HG03565 (cell line): ENCODE data around the gene FBXL17.

Experiments used
- ATAC-seq: cut with Tn5 transposase; IDR thresholded peaks from one replicate; pipeline ENCODE4 v1.9.1; 2021; ENCODE audit warnings: mild to moderate bottlenecking, moderate library complexity; ENCODE audit not compliant: unreplicated experiment

FBXL17 gene

DNA sequence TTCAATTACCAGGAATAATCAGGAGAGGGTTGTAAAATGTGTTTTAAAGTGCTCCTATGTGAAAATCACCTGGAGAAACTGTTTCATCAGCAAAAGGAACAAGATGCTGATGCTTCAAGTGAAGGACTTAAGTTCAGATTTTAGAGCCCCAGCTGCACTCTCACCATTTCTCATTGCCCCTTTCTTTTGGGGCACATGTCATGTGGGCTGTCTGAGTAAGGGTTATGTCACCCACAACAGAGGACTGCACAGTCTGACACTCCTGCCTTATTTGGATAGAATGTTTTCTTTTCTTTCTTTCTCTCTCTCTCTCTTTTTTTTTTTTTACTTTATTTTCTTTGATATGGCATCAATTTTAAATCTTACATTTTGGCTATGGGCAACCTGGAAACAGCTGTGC, 507.1 kb downstream of the FBXL17 start:
- no peak for ATAC-seq

DNA sequence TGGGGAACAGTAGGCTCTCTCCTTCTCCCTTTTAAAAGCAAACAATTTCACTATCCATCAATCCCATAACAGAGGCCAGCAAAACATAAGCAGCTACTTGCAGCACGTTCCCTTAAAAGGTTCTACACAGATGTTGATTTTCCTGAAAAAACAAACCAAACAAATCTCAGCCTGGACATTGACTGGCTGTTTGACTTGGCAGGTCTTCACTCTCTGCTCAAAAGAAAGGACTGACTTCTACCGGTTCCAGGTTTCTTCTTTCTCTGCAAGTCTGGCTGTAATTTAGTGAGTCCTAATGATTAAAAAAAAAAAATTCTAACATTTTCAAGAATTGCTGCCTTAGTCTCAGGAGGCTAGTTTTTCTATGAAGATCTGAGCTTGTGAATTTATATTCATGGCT, 508.0 kb downstream of the FBXL17 start:
- no peak for ATAC-seq

DNA sequence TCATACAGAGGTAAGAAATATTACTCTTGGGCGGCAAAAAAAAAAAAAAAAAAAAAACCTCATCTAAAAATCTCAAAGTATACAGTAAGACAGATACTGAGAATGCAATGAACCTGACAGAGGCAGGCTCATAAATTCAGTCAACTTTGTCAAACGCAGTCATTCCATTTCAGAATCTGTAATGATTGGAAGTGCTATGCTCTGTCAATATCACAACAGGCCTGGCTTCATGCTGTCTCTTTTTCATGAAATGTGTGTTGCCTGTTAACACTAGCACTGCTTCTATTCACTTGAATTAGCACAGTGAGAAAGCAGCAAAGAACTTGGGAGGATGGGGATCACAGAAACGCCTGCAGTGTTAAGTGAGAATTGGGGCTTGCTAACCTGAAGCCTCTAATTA, 510.9 kb downstream of the FBXL17 start:
- no peak for ATAC-seq

DNA sequence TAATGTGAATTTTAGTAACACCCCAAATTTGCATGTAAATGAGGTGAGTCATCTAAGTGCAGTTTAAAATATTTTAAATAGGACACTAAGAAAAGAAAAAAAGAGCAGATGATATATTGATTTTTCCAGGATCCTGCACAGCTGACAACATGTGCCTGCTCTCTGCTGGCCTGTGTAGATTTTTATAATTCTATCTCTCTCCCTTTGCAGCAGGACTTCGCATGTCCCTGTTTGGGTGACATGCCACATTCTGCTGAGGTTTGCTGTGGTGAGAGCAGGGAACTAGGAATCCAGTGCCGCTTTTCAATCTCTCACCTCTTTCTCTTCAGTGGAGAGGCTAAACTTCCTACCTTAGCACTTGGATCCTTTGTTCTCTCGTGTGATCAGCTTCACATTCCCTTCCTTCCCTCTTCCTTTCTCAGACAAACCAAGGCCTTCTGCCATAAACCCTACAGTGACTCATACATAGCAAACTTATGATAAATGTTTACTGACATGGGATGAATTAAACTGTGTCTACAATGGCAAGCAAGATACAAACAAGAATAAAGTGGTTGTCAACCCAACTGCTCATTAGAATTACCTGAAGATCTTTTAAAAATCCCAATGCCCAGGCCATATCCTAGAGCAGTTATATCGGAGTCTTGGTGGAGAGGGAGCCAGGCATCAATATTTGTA, 512.3 kb downstream of the FBXL17 start:
- no peak for ATAC-seq

DNA sequence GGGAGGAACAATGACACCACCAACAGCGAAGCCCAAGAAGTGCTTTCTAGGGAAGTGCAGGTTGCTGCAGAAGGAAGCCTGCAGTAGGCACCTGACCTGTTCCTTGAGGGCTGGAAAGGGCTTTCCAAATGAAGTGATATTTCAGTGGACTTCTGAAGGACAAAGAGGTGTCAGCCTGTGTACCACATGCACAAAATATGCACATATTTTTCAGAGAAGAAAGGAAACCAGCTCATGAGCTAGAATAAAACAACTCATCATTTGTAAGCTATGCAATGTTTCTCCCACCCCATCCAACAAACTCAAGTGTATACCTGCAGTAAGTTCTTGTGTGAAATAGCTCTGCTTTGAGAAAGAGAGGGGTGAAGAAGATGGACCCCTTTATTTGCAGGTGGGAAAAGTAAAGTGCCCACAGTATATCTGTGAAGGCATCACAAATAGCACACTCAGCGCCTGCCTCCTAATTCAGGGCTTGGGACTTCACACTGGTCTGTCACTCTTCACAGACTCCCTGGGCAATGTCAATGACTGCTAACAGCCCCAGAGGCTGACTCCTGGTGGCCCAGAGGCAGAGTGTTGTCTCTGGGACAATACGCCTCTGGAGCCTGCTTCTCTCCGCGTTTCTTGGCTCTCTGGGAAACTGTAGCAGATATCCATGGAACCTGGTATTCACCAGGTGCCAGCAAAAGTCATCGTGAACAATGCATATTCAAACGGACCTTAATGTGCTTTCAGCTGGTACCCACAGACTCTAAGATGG, 513.1 kb downstream of the FBXL17 start:
- ATAC-seq = no peak

DNA sequence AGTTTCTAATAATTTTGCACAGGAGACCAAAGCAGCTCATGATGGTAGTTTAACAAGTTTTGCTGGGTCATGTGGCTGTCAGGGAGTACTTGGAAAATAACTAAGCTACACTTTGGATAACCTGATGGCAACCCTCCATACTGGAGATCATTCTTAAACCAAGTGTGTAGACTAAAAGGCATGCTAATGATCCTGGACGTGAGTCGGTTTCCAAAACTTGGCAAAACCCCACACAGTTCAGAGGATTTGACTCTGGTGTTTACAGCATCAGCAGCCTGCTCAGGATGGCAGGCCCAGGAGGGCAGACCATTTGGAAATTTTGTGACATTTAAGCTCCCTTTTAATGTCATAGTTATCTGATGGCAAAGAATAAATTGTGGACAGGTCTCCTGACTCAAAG, 514.6 kb downstream of the FBXL17 start:
- ATAC-seq = no peak

DNA sequence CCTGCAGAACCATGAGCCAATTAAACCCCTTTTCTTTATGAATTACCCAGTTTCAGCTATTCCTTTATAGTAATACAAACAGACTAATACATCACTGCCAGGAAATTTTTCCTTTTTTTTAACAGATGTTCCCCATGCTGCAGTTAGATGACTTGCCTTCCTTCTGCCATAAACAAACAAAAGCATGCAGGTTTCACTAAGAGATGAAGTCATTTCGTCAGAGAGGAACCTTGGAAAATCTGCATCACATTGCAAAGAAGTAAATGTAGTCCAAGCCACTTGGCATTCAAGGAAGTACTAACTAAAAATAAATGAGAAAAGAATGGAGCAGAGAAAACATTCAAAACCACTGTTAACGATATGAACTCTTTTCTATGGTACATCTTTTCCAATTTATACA, 517.1 kb downstream of the FBXL17 start:
- ATAC-seq = no peak

DNA sequence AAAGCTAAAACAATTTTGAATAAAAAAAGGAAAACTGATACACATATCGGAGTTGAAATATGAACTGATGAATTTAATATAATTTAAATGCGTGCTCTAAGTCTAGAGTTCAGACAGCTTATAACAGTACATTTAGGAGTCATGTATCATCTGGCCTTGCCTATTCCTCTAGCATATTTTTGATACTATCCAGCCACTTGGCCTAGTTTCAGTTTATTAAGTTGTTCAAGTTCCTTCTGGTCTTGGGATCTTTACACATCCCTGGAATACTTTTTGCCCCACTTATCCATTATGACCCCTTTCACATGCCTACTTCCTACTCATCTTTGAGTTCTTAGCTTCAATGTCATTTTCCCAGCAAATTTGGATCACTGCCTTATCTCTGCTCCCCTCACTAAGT, 518.8 kb downstream of the FBXL17 start:
- ATAC-seq = no peak

DNA sequence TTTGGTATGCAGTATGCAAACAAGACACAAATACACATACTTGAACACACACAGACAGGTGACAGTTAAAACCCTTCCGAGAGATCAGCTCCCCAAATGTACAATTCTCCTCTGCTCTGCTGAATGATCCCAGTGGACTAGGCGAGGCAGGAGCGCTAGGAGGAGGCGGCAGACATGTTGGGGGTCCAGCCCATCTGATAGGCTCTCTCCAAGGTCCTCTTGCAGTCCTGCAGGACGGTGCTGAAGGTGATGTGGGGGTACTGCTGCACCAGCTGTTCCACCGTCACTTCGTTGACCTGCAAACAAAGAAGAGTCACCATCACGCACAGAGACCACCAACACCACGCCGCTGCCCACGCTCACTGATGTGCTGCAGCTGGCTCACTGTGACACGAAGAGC, 520.3 kb downstream of the FBXL17 start:
- no peak for ATAC-seq

DNA sequence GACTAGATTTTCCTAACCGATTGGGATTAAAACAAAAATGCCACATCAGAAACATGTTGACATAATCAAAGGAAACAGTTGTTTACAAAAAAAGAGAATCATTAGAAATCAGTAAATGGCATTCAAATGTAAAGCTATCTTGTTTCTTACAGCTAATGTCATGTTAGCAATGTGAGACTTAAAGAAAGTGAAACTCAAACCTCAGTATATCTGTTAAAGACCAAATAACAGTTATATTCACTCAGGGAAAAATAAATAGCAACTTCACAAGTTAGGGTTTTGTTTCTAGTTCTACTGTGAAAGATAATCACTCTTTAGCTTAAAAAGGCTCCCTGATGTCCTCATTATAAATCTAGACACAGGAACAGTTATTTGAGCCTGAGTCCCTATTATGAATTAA, 521.9 kb downstream of the FBXL17 start:
- ATAC-seq = no peak

DNA sequence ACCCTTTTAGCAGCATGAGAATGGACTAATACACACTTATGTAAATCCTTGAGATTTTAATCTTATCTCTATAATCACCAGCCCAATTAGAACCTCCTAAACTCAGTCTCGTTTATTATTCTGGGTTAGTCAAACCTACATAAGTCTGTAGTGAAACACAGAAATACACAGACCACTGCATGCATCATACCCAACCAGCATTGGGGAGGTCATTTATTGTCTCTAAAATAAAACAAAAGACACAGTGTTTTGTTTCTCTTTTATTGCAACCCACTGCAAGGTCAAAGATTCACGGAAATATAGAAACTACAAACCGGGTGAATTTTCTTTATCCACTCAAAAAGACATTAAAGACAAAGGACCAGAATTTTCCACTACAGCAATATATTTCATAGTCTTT, 523.1 kb downstream of the FBXL17 start:
- no peak for ATAC-seq

DNA sequence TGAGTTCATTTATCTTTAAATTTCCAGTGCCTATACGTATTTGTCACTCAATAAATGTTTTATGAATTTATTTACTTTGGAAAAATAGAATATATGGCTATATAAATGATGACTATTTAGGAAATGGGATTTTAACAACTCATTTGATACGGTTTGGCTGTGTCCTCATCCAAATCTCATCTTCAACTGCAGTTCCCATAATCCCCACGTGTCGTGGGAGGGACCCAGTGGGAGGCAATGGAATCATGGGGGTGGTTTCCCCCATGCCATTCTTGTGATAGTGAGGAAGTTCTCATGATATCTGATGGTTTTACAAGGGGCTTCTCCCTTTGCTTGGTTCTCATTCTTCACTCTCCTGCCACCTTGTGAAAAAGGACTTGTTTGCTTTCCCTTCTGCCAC, 523.6 kb downstream of the FBXL17 start:
- no peak for ATAC-seq

DNA sequence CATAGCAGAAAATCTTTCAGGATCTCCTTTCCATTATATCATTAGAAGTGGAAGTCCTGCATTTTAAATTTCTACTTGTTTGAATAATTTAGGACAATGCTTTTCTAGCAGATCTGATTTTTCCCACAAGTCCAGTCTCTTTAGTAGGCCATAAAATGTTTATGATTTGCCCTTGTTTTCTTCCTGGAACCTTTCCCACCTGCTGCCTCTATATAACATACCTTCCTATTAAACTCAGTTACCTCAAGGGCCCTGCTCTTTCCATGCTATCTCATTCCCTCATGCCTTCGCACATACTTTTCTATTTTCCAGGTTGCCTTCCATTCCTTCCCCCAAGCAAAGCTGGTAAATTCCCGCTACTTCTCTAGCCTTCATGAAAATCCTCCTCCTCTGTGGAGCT, 524.1 kb downstream of the FBXL17 start:
- ATAC-seq = no peak

DNA sequence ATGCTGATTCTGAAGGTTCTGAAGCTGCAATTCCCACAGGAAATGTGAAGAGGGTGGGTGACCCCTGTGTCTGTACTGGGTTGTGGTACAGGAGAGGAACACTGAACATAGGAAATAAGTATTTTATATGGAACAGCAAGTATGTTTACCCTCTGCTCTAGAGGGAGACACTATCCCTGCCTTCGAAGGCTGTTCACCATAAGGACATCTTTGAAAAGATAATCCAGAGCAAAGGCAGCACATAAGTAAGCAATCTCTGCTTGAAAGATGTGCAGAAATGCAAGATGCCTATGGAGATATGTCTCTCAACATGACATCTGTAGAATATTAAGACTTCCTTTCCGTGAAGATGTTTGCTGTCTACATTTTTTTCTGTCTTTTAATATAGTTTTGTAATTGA, 526.7 kb downstream of the FBXL17 start:
- ATAC-seq = no peak

DNA sequence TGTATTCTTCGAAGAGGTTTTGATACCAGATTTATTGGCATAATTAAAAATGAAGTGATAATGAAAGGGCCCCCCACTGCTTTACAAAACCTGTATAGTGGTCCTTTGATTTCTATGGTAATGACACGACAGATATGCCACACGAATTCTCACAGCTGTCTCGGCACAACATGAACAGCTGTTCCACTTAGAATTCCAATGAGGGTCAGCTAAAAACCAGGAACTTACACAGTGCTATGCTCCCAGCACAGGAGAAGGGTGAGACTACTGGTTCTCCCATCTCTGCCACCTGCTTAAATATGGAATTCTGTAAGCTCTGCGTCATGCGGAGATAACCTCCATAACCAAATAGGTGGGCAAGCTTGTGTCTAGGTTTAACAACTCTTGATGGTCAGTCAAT, 528.2 kb downstream of the FBXL17 start:
- no peak for ATAC-seq

DNA sequence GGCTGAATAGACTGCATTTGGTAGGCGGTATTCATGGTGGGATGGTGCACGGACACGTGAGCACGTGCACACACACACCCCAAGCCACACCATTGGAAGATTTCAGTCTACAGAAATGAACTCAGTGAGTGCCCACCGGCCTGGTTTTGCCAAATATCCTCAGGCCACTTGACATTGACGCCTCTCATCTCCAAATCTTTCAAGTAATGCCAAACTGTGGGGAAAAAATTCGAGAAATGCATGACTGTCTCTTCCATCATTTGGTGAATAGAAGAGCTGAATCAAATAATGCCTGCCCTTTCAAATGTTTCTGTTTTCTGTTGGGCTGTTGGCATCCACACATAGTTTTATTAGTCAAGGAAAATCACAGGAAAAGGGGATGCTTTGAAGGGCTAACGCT, 528.9 kb downstream of the FBXL17 start:
- no peak for ATAC-seq

DNA sequence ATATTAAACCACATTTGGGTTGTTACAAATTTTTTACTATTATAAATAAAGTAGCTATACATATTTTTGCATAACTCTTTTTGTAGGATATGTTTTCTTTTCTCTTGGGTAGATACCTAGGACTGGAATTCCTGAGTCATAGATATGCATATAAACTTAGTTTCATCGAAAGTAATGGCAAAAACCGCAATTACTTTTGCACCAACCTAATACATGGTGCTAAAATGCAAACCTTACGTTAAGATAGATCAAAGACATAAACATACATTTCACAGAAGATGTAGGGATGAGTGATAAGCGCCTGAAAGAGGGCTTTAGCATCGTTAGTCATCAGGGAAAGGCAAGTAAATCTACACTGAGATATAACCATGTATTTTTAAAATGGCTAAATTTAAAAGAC, 532.8 kb downstream of the FBXL17 start:
- ATAC-seq = no peak

DNA sequence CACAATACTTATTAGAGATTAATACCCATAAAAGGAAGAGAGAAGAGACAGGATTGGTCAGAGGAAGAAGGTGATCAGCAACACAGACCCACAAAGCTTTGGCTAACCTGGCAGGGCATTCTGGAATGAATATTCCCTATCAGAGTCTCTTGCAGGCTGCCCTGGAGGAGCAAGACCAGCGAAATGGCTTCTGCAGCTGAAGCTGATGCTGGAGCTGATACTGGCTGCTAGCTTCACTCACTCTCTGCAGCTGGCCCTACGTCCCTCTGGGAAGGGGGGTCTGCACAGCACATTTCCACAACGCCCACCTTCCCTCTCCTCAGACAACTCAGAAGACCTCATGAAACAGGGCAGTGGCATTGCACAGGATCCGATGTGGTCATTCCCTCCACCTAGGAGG, 541.3 kb downstream of the FBXL17 start:
- ATAC-seq = no peak

DNA sequence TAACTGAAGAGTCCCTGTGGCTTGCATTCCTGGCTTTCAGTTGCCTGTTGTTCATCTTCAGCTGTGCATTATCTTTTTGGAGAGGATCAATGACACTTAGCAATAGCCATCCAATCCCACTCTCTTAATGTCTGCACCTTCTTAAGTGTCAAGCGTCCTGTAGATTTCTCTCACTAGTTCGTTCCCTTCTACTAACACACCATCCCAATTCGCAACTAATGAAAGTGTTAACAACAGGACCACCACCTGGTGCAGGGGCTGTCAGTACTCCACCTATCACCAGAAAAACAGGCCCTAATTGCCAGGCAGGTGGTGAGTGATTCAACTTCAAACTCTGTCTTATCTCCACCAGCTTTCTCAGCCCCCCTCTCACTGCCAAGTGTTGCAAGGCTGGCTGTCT, 541.7 kb downstream of the FBXL17 start:
- ATAC-seq = no peak

DNA sequence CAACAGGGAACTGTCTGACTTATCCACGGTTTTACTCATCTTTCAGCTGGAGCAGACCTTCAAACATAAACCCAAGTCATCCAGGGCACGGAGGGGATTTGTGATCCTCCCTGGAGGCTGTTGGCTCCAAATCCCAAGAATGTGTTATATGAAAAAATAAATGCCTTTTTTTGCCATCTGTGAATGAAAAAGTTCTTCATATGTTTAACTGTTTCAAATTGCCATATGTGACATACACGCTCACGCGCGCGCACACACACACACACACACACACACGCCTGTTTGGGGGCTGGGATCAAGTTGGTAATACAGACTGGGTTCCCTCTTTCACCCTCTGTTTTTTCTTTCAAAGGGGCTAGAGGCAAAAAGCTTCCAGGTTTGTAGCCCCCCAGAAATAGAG, 546.8 kb downstream of the FBXL17 start:
- ATAC-seq = no peak

DNA sequence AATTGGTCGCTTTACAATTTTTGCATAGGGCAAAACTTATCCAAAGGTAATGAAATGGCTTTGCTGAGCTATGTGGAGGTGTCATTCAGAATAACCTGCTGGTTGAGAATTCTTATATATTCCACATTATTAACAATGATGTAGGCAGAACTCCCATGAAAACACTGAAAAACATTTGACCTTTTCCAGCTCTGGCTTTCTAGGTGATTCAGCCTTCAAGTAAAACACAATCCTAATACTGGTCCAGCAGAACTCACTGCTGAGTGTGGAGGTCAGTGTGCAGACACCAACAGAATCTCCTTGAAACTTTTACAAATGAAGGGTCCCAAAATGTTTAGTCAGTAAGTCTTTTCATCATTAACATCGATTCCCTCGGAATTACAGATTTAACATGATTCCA, 549.2 kb downstream of the FBXL17 start:
- no peak for ATAC-seq

DNA sequence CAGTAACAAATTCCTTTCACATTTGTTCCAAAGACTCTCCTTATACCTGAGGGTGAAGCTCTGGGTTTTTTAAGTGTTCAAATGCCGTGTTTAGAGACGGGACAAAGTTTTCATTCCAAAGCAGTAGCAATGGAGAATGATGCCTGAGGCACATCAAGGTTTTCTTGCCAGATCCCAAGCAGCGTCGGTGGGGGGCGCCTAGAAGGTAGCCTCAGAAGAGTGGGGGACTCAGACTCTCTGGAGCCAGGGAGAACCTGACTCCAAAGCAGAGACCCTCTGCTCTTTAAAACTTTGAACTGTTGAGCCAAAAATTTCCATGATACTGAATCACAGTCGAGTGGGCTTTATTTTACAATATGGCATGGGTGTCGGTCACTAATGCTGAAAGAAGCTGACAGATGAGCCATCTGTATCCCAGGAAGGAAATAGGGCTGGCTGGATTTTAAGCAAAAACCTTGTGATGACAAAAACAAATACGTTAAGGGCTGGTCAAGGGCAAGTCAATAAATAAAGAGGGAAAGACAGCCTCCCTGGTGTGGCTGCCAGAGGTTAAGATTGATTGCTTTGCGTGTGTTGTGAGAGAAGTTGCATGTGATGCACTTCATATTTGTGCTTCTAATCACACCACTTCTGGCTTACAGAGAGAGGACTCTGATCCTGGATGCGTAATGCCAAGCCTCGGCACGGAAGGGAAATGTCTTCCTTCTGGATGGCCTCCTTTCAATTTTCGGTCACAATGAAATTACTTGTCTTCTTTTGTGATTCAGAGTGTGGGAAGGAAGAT, 550.1 kb downstream of the FBXL17 start:
- no peak for ATAC-seq
